HG03342 (cell line): ENCODE results near the gene GJB3.
"Not testable (repeated sequence)": the region's sequence is repeated elsewhere in the genome, so short reads cannot be mapped to it uniquely, and the experiment has no call there.

Source experiments
- ATAC-seq: cut with Tn5 transposase; IDR thresholded peaks from one replicate; pipeline ENCODE4 v1.9.1; 2021; ENCODE audit warnings: mild to moderate bottlenecking, moderate library complexity; ENCODE audit not compliant: unreplicated experiment

The GJB3 gene

DNA sequence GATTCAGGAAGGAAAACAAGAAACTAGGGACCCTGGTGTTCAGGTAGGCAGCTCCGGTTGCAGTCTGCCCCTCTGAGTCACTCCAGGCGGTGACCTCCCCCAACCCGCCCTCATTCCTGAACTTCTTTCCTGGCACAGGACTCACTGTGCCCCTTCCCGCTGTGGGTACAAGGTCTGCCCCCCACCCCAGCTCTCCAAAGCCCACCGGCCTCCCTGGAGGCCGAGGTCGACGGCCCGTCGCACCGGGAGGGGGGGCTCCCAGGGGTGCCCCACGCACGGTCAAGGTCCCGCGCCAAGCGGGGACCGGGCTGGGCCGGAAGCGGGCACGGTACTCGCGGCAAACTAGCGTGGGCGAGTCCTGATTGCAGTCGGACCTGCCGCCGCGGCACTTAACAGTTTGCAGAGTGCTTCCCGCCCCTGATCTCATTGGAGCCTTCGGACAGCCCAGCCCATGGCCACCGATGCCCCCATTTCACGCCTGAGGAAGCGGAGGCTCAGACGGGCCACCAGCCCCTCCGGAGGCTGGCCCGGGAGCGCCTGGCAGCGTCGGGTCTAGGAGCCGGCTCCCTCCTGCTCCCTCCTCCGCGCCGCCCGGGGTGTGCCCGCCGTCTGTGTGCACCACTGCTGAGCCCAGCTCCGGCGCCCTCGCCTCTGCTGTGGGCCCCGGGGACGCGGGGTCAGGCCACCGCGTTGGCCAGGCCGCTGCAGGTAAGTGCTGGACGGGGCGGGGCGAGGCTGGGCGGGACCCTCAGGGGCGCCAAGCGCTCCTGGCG lies at the start of gene GJB3:
Gene GJB3 (plus strand): TSS at position 144 of the 773 bp plus-strand sequence. CDS start 3,549 bp downstream, outside the sequence.
- ATAC-seq, result no peak

DNA sequence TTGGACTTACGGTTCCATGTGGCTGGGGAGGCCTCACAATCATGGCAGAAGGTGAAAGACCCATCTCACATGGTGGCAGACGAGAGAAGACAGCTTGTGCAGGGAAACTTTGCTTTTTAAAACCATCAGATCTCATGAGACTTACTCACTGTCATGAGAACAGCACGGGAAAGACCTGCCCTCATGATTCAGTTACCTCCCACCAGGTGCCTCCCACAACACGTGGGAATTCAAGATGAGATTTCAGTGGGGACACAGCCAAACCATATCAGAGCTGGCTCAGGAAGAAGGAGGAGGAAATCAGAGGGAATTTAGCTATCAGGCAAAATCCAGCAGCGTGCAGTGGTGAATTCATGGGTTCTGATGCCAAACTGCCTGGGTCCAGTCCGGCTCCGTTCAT lies 48.2 kb upstream of the GJB3 start:
- ATAC-seq, result not testable (repeated sequence)

DNA sequence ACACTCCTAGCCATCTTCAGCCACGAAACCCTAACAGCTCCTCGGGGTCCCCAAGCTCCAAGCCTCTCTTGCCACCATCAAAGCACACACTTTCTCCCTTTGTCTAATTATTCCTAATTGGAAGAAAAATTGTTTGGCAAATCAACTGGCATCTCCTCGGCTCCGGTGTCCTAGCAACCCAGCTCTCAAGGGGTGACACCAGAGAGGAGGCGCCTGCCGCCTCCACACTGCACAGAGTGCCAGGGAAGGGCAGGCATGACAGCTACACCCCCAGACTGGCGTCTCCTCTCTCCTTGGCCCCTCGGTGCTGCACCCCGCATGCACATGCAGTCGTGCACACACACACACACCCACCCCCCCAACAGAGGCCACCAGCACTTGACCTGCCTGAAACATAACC lies 44.3 kb upstream of the GJB3 start:
- ATAC-seq, result no peak

DNA sequence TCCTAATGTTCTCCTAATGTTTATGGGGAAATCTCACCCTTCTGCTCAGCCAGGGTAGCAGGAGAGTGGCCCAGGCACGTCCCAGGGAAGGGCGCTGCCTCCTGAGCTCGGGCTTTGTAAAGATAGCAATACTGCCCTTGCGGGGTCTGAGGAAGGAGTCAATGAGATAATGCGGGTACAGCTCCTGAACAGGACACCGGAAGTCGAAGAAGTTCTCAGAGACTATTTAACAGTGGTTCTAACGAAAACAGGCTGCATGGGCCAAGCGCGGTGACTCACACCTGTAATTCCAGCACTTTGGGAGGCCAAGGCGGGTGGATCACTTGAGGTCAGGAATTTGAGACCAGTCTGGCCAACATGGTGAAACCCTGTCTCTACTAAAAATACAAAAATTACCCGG lies 43.8 kb upstream of the GJB3 start:
- not testable (repeated sequence) for ATAC-seq

DNA sequence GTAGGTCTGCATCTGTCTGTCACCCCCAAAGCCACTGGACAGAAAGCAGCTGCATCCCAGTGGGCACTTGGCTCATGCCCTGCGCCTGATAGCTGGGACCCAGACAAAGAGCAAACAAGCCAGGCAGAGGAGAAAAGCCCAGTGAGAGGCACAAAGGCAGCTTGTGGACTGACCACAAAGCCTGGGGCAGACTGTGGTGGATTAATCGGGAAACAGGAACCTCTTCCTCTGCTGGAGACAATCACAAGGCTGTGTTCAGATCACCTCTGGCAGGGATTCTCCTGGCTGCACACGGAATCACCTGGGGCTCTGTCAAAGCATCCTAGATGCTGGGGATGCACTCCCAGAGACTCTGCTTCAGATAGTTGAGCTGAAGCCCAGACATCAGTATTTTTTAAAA lies 41.4 kb upstream of the GJB3 start:
- ATAC-seq, result no peak

DNA sequence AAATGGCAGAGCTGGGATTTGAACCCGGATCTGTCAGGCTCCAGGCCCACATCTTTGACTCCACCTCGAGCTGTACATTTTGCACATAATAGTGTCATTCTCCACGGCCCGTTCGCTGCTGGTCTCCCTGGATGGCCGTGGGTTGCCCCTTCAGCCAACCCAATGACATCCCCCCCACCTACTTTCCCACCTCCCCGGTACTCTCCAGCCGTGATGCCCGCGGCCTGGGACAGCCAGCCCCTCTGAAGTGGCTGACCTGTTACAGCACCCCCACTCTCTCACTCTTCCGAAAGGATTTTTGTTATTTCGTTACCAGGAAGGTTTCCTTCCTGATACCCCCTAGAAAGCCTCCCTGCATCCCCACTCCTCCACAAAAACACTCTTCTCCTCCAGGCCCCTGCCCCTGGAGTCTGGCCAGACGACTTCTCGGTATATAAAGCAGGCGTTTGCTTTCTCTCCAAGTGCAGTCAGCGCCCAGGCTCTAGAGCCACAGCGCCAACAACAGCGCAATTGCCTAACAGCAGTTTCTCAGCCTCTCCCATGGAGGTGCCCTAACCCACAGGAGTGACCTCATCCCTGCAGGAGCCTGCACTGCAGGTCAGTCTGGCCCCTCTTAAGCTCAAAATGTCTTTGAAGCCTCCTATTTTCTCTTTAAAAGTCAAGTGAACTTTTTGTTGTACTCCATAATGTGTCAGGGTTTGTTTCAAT lies 40.7 kb upstream of the GJB3 start:
- no peak for ATAC-seq

DNA sequence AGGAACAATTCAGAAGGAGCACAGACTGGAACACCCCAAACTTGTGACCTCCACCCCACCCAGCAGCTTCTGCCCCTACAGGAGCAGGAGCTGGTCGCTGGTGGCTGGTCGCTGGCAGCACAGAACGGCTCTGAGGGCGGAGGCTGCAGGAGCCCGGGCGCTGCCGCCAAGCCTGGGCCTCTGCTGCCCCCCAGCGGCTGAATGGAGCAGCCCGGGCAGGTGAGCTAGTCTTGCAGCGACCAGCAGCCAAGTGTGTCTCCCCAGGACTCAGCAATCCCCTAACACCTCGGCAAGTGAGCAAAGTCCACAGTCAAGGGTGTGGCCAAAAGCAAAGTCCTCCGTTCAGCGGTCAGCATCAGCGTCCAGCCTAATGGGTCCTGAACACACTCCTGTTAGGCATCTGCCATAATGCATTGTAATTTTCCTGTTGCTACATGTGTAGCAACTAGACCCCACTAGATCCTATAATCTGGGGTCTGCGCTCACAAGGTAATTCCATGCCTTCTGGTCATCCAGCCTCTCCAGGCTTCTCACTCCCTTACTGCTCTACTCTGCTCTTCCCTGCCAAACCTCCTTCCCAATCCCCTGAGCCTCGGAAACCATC lies 38.2 kb upstream of the GJB3 start:
- ATAC-seq, result peak; percentile 74

DNA sequence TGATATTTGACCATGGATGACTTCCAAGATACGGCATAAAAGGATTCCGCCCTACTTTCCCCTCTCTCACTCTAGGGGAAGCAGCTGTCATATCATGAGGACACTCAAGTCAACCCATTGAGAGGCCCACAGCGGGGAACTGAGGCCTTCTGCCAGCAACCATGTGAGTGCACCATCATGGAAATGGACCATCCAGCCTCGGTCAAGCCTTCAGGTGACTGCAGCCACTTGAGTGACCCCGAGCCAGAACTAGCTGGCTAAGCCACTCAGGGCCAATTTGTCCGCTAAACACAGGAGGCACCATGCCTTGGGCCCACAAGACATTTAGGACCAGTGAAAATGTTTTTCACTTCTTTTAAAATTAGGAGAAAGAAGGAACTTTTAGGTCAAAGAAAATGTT lies 37.2 kb upstream of the GJB3 start:
- ATAC-seq, result no peak

DNA sequence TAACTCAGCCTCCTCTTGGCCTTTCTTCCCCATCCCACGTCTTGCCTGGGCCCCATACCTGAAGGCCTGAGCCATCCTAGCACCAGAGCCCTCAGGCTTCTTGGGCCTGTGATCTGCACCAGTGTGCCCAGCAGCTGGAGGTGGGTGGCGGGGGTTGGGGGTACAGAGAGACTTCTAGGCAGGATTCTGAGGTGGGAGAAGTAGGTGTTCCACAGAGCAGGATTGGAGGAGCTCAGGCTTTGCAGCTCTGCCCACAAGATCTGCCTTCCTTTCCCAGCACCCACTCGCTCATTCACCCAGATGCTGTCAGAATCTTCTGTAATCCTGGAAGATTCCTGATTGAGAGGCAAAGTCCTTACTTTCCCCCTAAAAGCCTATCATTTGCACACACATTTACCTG lies 36.2 kb upstream of the GJB3 start:
- ATAC-seq, result no peak

DNA sequence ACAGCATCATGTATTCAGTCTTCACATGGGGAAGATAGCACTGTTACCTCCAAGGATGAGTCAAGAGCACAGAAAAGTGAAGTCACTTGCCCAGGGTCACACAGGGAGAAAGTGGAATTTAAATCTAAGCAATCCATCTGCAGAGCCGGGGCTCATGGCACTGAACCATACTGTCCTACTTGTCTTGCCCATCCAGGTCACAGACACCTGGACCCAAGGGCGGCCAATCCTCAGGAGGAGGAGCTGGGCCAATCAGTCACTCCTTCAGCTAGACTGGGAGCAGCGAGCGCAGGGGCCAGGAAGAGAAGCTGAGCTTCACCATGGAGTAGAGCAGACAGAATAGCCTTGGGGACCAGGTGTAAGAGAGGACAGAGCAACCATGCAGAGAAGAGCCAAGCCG lies 35.3 kb upstream of the GJB3 start:
- no peak for ATAC-seq

DNA sequence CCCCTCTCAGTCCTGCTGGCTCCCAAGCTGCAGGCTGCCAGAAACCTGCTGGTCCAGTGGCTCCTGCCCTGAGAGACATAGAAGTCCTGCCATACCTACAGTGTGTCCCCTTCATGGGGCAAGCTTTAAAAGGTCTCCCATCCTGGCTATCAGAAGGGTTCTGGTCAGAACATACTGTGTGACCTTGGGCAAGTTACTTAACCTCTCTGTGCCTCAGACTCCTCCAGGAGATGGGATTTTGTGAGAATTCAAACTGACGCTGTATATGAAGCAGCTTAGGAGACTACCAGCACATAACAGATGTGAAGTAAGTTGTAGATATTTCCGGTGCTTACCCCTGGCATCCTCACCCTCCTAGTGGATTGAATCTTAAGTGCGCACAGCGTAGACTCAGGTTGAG lies 34.9 kb upstream of the GJB3 start:
- no peak for ATAC-seq

DNA sequence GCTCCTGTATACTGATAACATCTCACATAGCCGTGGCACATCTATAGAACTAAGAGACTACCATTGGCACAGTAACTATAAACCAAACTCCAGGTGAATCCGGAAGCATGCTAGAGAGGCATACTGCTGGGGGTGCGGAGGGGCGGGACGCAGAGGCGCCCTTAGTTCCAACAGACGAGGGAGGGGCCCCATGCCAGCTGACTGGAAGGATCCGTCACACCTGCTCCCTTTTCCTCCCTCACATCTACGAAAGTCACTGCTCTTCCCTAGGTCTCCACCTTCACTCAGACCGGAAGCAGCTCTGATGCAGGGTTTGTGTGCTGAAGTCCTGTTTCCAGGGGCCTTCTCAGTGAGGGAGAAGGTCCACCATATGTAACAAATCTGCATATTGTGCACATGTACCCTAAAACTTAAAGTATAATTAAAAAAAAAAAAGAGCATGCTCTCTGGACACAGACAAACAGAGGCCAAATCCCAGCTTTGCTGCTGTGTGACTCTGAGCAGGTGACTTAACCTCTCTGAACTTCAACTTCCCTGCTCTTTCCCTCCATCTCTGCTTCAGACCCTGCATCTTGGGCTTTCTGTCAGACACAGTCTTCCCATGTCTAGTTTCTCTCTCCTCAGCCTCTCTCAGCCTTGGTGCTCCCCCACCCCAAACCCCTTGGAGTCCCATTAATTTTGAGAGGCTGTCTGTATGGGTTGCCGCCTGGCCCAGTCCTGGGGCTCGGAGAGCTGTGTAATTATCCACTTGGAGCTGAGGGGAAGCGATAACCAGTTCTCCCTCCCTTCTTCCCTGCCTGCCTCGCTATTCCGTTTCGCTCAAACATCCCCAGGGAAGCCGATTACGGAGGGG lies 34.0 kb upstream of the GJB3 start:
- no peak for ATAC-seq

DNA sequence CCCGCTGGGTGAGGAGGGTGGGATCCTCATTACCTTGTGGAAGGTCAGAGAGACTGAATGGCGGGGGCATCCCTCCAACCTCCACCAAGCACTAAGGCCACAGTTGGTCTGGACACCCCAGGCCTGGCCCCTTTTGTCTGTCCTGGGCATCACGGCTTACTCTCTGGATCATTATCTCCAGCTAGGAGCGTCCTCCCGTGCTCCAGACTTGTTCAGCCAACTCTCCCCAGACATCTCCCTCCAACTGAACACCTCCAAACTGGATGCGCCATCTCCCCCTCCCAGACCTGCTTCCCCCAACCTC lies 33.4 kb upstream of the GJB3 start:
- no peak for ATAC-seq

DNA sequence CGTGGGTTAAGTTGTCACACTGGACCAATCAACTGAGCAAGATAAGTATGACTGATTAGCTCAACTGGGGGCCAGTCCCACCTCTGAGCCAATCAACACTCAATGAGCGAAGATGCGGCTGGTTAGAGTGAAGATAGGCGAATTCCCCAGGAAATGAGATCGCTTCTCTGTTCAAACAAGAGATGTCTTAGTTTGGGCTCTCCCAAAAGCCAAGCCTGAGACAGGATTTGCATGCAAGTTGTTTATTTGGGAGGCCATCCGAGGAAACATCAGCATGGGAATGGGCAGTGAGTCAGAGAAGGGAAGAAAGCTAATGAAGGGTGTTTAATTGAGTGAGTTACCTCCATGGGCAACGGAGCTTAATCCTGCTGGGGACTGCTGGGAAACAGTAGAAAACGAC lies 31.0 kb upstream of the GJB3 start:
- ATAC-seq, result no peak

DNA sequence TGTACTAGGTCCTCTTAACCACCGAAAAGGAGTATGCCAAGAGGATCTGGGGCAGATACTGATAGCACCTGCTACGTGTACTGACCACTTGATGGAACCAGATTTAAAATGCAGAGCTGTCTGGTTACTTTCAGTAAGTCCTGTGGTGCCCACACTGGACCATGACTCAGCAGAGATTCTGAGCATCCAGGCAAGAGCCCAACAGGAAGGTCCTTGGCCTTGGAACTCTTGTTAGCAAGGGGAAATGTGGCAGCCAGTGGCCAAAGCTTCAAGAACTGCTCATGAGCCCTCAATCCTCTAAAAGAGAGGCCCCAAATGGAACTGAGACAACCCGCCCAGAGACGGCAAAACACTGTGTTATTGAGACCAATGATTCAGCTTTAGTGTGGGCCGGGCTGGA lies 30.4 kb upstream of the GJB3 start:
- ATAC-seq, result no peak

DNA sequence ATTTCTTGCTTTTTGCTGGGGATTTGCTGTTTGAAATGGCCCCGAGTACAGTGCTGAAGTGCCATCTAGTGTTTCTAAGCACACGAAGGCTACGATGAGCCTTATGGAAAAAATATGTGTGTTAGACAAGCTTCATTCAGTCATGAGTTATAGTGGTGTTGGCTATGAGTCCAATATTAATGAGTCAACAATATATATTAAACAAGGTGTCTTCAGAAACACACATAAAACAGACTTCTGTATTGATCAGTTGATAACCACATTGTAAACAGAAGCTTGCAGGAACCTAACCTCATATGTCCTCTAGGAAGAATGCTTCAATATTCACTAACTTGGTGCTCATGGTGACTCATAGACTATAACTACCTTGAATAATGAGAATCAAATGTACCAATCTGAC lies 27.9 kb upstream of the GJB3 start:
- ATAC-seq, result no peak

DNA sequence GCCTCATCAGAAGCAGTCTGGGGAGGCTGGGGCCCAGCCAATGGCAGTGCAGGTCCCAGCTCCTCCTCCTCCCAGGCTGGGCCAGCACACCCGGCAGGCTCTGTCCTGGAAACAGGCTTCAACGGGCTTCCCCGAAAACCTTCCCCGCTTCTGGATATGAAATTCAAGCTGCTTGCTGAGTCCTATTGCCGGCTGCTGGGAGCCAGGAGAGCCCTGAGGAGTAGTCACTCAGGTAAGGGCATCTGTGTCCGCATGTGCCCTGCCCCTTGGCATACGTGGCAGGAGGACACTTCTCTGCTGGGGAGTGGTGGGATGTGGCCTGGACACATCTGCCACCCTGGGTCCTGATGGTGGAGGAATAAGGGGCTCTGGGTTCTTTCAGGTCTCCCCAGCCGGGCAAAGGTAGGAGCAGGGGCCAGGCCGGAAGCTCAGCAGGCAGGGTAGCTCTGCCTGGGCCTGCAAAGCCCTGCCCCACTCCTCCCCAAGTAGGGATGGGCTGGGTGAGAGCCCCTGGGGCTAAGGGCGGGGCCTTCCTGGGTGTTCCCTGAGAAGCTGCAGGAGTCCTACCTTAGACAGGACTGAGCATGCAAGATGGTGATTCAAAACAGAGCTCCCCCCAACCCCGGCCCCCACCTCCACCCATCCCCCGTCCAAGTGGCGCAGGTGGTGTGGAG lies 25.9 kb upstream of the GJB3 start, which contains the start of gene GJB5:
Gene GJB5 (plus strand): TSS at position 84 of the 674 bp plus-strand sequence. CDS start 2,284 bp downstream, outside the sequence.
- no peak for ATAC-seq

DNA sequence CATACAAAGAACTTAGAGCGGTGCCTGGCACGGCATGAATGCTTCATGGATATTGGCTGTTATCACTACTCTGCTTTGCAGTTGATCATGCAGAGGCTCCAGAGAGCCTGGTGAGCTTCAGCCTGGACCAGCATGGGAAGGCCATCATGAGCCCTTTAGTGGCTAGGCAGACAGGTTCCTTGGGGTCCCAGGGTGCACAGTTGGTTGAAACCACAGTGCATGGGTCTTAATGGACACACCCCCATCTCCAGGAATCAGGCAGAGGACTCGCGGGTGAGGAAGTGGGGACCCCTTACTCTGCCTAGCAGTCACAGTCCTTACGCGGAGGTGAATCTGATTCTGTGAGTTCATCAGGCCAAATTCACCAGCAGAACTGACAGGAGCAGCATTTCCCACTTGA lies 25.1 kb upstream of the GJB3 start:
- no peak for ATAC-seq

DNA sequence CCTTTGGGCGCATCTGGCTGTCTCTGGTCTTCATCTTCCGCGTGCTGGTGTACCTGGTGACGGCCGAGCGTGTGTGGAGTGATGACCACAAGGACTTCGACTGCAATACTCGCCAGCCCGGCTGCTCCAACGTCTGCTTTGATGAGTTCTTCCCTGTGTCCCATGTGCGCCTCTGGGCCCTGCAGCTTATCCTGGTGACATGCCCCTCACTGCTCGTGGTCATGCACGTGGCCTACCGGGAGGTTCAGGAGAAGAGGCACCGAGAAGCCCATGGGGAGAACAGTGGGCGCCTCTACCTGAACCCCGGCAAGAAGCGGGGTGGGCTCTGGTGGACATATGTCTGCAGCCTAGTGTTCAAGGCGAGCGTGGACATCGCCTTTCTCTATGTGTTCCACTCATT lies 23.6 kb upstream of the GJB3 start:
- no peak for ATAC-seq

DNA sequence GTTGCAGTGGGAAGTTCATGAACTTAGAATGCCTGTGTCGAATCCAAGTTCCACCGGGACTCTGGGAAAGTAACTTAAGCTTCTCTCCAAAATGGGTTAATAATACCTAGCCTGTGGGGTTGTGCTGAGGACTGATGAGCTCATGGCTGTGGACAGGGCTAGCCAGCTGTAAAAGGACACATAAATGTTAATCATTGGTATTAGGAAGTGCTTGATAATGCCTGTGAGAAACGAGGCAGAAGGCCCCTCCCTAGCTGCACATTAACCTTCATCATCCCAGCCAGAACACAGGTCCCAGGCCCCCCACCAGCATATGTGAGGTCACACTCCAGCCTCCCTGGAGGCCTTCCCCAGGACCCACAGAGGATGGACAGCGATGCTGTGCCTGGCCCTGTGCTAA lies 22.3 kb upstream of the GJB3 start:
- ATAC-seq, result no peak
